Stimulated activated naive CD4-positive, alpha-beta T cell treated with Interleukin-2 at 50 U/mL for 16 hours (primary cell): ENCODE results near the gene RAB6B.
A peak's percentile ranks its signal among the peaks of the same experiment; 100 is the strongest.

Experiments
- DNase-seq: peaks from one replicate; lab custom pipeline; 2025; lab: John Stamatoyannopoulos, UW

The RAB6B gene

DNA sequence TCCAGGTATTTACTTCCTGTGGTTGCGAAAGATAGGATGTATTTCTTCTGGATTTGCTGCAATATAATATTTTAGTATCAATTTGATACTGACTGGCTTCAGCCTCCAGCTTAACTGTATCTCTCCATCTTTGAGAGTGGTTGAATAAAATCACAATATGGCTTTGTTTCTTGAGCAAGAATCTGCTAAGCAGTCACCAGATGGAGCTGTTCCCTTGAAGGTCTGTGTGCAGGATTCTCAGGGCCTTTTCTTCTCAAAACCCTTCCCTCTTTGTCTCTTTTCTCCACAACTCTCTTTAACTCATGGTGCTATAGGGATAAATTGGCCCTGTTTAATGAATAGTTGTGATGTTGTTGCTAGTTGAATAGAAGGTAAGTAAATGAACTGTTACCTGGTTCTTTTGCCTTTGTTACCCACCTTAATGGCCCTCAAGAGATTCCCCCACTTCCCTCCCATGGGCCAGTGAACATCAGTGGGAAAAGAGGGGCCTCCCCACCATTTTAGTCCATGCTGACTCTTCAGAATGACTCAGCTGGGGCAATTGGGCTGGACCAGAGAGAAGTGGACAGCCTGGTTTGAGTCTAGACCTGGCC, 34.8 kb upstream of the RAB6B start:
- DNase-seq: no peak

GRCh38 chr3:133928903-133929607, 33.4 kb upstream of the RAB6B start:
- DNase-seq: no peak

GRCh38 chr3:133928136-133928893, 32.6 kb upstream of the RAB6B start:
- no peak for DNase-seq

DNA sequence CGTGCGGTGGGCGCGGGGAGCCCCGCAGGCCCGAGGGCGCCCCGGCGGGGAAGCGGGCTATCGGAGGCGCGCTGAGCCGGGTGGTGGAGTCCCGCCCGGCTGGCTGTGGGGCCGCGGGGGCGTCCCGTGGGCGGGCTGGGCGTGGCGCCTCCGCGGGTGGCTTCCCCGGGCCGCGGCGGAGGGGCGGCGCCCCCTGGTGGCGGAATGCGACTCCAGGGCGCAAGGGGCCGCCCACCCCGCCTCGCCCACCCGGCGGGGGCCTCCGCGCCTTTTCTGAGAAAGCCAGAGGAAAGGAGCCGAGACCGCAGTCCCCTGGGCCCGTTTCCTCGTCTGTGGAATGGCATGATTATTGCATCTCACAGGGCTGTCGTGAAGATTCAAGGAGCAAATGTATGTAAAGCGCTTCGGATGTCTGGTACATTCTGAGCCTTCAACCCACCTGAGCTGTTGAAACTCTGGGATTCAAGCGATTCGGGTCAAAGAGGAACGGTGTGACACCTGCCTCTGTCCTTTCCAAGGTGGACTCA, 31.9 kb upstream of the RAB6B start:
- DNase-seq: peak; percentile 61

- no peak for DNase-seq
Measured at GRCh38 chr3:133926736-133927539, 31.3 kb upstream of the RAB6B start.

DNA sequence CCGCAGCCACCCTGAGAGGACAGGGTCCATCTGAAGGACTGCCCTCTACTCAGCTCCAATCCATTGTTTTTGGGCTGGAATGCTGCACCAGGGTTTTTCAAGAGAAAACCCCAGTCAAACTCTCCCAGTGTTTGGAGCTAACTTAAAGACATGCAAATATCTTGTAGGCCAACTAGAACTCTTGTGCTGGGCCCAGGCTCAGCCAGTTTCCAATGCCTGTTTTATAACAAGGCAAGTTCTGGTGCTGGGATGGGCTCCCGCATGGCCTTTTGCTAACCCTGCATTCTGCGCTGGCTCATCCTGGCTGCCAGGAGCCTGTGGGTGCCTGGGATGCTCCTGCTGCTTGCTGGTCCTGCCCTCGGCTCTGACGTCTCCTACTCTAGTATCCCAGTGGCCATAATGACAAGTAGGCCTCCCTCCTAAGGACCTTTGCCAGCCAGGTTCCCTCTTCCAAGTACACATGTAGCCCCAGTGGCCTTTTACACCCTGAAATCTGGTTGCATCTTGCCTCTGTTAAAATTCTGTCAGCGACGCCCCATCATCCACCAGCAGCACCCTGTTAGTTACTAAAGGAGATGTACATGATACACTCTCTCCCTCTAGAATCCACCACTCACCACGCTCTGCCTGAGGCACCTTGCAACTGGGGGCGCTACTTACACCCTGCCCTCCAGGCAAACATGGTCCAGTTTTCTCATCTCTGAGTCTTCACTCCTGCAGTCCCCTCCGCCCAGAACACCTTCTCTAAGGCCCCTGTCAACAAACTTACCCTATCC, 30.5 kb upstream of the RAB6B start:
- no peak for DNase-seq

DNA sequence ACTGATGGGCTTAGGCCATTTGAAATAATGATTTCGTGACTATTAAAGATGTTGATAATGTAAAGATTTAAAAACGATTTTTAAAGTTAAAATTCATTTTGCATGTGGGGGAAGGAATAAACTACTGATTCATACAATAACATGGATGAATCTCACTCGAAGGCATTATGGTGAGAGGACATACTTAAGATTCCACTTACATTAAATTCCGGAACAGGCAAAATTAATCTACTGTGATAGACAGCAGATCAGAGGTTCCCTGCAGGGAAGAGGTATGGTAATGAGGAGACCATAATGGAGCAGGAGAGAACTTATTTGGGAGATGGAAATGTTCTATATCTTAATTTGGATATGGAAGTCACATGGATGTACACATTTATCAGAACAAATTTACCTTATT, 28.4 kb upstream of the RAB6B start:
- no peak for DNase-seq

DNA sequence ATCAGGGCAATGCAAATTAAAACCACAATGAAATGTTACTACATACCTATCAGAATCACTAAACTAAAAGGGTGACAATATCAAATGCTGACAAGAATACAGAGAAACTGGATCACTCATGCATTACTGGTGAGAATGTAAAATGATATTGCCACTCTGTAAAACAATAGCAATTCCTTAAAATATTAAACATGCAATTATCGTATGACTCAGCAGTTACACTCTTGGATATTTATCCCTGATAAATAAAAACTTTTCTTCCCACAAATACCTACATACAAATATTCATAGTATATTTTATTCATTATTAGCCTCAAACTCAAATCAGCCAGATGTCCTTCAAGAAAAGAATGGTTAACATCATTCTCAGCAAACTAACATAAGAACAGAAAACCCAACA, 25.9 kb upstream of the RAB6B start:
- DNase-seq: no peak

DNA sequence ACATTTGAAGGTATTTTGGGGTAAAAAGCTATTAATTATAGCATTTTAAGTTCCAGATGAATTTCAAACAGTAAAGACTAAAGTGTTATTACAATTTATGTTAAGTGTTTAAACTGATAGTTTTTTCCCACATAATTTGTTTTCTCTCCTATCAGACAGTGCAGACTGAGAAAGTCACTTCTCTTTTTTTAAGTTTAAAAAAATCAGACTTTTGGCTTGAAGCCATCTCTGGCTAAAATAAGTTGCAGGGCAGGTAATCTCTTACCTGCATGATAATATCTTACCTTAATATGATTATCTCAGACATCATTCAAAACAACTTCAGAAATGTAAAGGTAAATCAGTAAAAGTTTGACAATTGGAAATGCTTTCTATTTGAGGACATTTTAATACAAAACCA, 21.5 kb upstream of the RAB6B start:
- DNase-seq: no peak

DNA sequence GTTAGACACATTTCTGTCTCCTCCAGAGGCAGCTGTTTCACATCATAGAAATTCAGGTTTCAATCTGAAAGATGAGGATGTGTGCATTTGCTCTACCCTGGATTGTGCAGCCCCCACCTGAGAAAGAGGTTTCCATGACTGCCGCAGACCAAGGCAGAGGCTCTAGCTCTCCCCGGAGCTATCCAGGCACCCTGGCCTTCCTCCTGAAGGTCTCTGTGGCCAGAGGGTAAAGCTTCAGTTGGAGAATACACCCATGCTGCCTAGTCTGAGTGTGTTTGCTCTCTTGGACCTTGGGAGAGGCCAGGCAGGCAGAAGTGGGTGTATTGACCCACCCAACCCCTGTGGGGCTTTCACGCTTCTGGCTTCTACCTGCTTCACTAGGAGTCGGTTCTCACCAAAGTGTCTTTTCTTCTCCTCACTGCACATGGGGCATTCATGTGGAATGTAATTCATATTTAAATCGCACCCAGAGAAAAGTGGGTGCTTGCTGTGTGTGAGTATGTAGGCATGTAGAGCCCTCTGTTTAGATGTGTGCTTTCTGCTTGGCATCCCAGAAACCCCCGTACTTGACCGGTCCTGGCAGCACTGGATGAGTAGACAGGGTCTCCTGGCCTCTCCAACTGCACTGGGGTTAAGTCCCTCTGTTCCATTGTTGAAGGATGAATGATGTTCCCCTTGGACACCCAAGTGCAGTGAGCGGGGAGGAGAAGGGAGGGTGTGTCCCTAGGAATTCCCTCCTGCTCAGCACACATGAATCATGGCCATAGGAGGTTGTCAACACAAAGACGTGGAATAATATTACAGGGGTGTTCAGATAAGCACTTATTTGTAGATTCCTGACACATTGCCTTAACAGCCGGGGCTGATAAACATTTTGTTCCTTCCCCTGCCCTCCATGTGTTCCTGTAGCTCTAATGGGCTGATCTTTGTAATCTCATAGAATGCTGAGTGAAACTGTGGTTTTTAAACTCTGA, 20.3 kb upstream of the RAB6B start:
- no peak for DNase-seq

GRCh38 chr3:133914839-133915600, 19.3 kb upstream of the RAB6B start:
- no peak for DNase-seq

- DNase-seq: no peak
Measured at GRCh38 chr3:133910422-133910821, 14.7 kb upstream of the RAB6B start.

DNA sequence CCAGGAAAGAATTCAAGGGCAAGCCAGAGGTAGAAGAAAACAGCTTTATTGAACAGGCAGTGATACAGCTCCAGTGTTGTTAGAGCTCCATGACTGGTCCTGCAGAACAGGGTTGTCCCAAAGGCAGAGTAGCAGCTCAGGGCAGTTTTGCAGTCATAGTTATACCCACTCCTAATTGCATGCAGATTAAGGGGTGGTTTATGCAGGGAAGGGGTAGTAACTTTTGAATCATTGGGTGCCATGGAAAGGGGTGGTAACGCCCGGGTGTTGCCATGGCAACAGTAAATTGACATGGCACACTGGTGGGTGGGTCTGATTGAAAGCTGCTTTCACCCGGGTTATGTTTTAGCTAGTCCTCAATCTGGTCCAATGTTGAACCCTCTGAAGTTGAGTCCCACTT, 9.7 kb upstream of the RAB6B start:
- no peak for DNase-seq

DNA sequence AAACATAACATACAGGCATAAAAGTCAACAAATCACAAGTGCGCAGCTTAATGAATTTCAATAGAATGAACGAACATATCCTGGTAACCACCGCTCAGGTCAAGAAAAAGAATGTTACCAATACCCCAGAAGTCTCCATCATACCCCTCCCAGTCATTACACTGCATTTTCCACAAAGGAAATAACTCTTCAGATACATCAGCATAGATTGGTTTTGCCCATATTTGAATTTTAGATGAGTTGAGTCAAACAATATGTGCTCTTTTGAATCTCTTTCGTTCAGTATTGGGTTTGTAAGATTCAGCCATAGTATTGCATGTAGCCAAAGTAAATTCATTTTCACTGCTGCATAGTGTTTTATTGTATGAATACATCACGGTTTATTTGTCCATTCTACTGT, 6.2 kb upstream of the RAB6B start:
- DNase-seq: no peak

DNA sequence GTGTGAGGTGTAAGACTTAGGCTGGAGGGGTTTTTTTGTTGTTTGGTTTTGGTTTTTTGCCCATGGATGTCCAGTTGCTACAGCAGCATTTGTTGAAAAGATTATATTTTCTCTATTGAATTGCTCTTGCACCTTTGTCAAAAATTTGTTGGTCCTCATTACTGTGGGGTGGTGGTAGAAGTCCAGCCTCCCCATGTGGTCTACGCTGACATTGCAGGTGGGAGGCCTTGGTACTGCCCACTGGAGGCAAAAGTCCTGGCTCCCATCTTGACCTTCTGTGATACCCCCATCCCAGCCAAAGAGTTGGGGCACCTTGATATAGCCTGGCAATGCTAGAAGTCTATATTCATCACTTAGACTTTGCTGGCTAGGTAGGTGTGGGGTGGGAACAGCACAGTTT, 5.4 kb upstream of the RAB6B start:
- DNase-seq: no peak

DNA sequence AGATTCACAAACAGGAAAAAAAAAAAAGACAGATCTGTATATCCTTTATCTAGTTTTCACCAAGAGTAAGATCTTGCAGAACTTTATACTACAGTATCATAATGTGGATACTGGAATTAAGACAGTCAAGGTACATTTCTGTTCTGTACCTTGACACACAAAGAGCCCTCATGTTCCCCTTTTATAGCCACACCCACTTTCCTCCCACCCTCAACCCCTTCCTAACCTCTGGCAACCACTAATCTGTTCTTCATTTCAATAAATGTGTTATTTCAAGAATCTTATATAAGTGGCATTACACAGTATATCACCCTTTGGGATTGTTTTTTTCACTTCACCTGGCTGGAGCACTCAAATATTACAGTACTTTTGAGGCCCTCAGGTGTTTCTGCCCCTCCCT, 3.6 kb upstream of the RAB6B start:
- DNase-seq: no peak

DNA sequence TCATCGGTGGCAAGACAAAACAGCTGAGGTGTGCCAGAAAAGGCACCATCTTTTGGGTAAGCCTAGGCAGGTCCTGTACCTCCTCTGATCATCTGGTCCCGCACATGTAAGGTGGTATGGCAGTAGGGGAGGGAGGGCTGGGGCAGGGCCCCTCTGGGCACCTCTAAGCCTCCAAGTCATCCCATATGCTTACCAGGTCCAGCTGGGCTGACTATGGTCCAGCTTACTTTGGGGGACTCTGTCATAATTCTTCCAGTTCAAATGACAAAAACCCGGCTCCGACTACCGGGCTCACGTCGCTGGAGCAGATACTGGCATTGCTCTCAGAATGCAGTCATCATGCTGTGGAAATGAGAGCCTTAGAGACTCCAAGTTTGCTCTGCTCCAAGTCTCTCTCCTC, 1.9 kb upstream of the RAB6B start:
- DNase-seq: no peak

DNA sequence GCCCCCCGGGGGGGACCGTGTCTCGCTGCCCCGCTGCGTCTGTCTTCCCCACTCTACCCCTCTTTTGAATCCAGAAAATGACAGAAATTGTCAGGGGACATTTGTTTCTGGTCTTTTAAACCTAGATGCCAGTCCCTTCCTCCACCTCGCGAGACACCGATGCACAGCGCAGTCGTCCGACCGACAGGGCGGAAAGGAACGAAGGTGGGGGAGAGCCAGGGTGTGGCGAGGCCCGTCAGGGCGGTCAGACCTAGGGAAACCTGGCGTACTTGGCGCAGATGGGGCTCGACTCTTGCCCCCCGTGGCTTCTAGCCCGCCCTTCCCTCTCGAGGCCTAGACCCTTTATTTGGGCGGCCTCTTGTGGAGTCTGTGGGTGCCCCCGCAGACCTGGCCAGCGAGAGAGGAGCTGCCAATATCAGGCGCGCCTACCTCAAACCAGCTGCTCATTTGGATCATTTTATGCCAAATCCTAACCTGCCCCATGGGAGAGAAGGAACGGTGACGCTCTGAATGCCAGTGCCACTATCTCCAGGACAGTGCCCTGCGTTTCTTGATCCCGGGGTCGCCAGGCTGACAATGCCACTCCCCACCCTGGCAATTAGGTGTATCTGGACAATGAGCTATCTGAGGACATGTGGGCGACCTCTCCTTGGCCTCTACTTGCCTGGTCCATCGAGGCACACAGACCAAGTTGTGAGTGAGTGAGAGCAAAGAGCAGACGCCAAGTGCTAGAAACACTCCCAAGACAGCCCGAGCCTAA, 500 bp upstream of the RAB6B start:
- DNase-seq: no peak
